ENCODE measurements around the gene PARP4.
"Not testable (repeated sequence)": the region's sequence is repeated elsewhere in the genome, so short reads cannot be mapped to it uniquely, and the experiment has no call there.

Gene PARP4

GRCh38 chr13:24512197-24512907 lies at the start of gene PARP4:
Gene PARP4 (minus strand): TSS chr13:24512778. CDS start chr13:24503776, 9,002 bp downstream.
- peak; percentile 18 for DNase-seq

- not testable (repeated sequence) for DNase-seq
These were observed 48.1 kb upstream of the PARP4 start for GRCh38 chr13:24560579-24561187.

GRCh38 chr13:24559431-24560218 lies 47.0 kb upstream of the PARP4 start:
- DNase-seq, result not testable (repeated sequence)

- no peak for DNase-seq
These were observed 44.5 kb upstream of the PARP4 start for GRCh38 chr13:24557081-24557480.

- DNase-seq, result not testable (repeated sequence)
These were observed 41.3 kb upstream of the PARP4 start for GRCh38 chr13:24553892-24554291.

- DNase-seq, result not testable (repeated sequence)
These were observed 29.1 kb upstream of the PARP4 start for GRCh38 chr13:24541476-24542352.

GRCh38 chr13:24541127-24541475 lies 28.5 kb upstream of the PARP4 start:
- DNase-seq, result no peak

GRCh38 chr13:24540236-24541126 lies 27.9 kb upstream of the PARP4 start:
- no peak for DNase-seq

- DNase-seq, result no peak
These were observed 27.1 kb upstream of the PARP4 start for GRCh38 chr13:24539500-24540165.

- DNase-seq, result no peak
These were observed 16.9 kb upstream of the PARP4 start for GRCh38 chr13:24529478-24529877.

- no peak for DNase-seq
These were observed 16.3 kb upstream of the PARP4 start for GRCh38 chr13:24528816-24529398.

- no peak for DNase-seq
These were observed 14.7 kb upstream of the PARP4 start for GRCh38 chr13:24527266-24527775.

- no peak for DNase-seq
These were observed 8.2 kb upstream of the PARP4 start for GRCh38 chr13:24520733-24521132.

GRCh38 chr13:24516919-24517318 lies 4.3 kb upstream of the PARP4 start:
- DNase-seq, result no peak

- no peak for DNase-seq
These were observed 283 bp upstream of the PARP4 start for GRCh38 chr13:24512908-24513213.

GRCh38 chr13:24511816-24512196 lies 772 bp downstream of the PARP4 start:
- DNase-seq, result no peak

GRCh38 chr13:24511019-24511815 lies 1.4 kb downstream of the PARP4 start:
- DNase-seq, result no peak

GRCh38 chr13:24506698-24507335 lies 5.8 kb downstream of the PARP4 start:
- no peak for DNase-seq

GRCh38 chr13:24506283-24506682 lies 6.3 kb downstream of the PARP4 start:
- not testable (repeated sequence) for DNase-seq

All from NCI-H2081 treated with DMSO at 0.1 percent for 48 hours (cell line).